Right ventricle myocardium superior (tissue), 1 donor: ENCODE data around the gene TNFSF13. TPM values are rescaled to one million over a fixed set of nuclear protein-coding genes. Genes with fewer than 3 reads are reported as not detected.

Experiments used
- total RNA-seq: library from RNA; stranded (reverse); fragmentation: NEBNext Ultra II Directional; extraction: Animal tissue kit (Norgen Biotek cat#: 25700); gene quantifications from one replicate; pipeline ENCODE4 v1.2.1, GENCODE V29; 2021
- donor health status: DM: no; HTN: yes; CAD: no; lungs with severe emphysema.

Gene TNFSF13
- total RNA-seq, 1 donor from 2014 or later = 8.3 TPM

Other genes starting within 250 kb of the TNFSF13 start
- 68.8 TPM for gene GPS2, start 243.4 kb upstream of the TNFSF13 start, total RNA-seq
- gene NEURL4, start 229.4 kb upstream of the TNFSF13 start, total RNA-seq = 26.2 TPM
- gene ACAP1, start 222.2 kb upstream of the TNFSF13 start, total RNA-seq = 14.9 TPM
- 4.4 TPM for gene KCTD11, start 206.6 kb upstream of the TNFSF13 start, total RNA-seq
- gene TMEM95, start 203.6 kb upstream of the TNFSF13 start, total RNA-seq = not detected
- 2.1 TPM for gene TNK1, start 177.7 kb upstream of the TNFSF13 start, total RNA-seq
- gene PLSCR3, start 164.2 kb upstream of the TNFSF13 start, total RNA-seq = 14.0 TPM
- gene TMEM256, start 154.7 kb upstream of the TNFSF13 start, total RNA-seq = 61.5 TPM
- 5.8 TPM for gene NLGN2, start 150.9 kb upstream of the TNFSF13 start, total RNA-seq
- not detected for gene SPEM1, start 138.4 kb upstream of the TNFSF13 start, total RNA-seq
- gene SPEM2, start 133.1 kb upstream of the TNFSF13 start, total RNA-seq = not detected
- gene SPEM3, start 129.9 kb upstream of the TNFSF13 start, total RNA-seq = not detected
- 1.7 TPM for gene TMEM102, start 123.3 kb upstream of the TNFSF13 start, total RNA-seq
- 9.8 TPM for gene FGF11, start 119.2 kb upstream of the TNFSF13 start, total RNA-seq
- 9.8 TPM for gene CHRNB1, start 113.7 kb upstream of the TNFSF13 start, total RNA-seq
- 60.3 TPM for gene ZBTB4, start 79.1 kb upstream of the TNFSF13 start, total RNA-seq
- not detected for gene SLC35G6, start 77.3 kb upstream of the TNFSF13 start, total RNA-seq
- gene POLR2A, start 74.4 kb upstream of the TNFSF13 start, total RNA-seq = 32.9 TPM
- 34.6 TPM for gene TNFSF12, start 9.7 kb upstream of the TNFSF13 start, total RNA-seq
- 30.8 TPM for gene SENP3, start 3.2 kb downstream of the TNFSF13 start, total RNA-seq
- 32.0 TPM for gene CD68, start 20.9 kb downstream of the TNFSF13 start, total RNA-seq
- gene MPDU1, start 25.1 kb downstream of the TNFSF13 start, total RNA-seq = 25.9 TPM
- gene SOX15, start 31.3 kb downstream of the TNFSF13 start, total RNA-seq = 0.91 TPM
- gene FXR2, start 56.1 kb downstream of the TNFSF13 start, total RNA-seq = 101 TPM
- 80.0 TPM for gene SAT2, start 69.1 kb downstream of the TNFSF13 start, total RNA-seq
- gene SHBG, start 71.4 kb downstream of the TNFSF13 start, total RNA-seq = 0.54 TPM
- 3.1 TPM for gene ATP1B2, start 92.2 kb downstream of the TNFSF13 start, total RNA-seq
- 11.5 TPM for gene TP53, start 128.7 kb downstream of the TNFSF13 start, total RNA-seq
- gene WRAP53, start 129.7 kb downstream of the TNFSF13 start, total RNA-seq = 4.2 TPM
- gene EFNB3, start 146.5 kb downstream of the TNFSF13 start, total RNA-seq = 0.13 TPM
- not detected for gene DNAH2, start 159.0 kb downstream of the TNFSF13 start, total RNA-seq